GM12801 (cell line): ENCODE data around the gene GPHN.

Source experiments
- TF ChIP-seq, protein P1 (sequence below): IDR thresholded peaks from one replicate; pipeline ENCODE4 v1.5.1; 2011; ENCODE audit warnings: control low read depth; ENCODE audit not compliant: insufficient read length; ENCODE audit errors: extremely low read depth

The GPHN gene

DNA sequence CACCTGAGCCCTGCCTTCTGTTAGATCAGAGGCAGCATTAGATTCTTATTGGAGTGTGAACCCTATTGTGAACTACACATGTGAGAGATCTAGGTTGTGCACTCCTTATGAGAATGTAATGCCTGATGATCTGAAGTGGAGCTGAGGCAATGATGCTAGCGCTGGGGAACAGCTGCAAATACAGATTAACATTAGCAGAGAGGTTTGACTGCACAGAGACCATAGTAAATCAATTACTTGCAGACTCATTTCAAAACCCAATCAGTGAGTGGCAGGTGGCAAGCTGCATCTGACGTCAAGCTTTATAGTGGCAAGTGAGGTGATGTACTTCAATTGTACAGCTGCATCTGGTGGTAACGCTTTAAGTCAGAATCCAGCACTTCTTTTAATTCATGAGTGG is 141.6 kb downstream of the GPHN start:
- TF ChIP-seq, protein P1, sequence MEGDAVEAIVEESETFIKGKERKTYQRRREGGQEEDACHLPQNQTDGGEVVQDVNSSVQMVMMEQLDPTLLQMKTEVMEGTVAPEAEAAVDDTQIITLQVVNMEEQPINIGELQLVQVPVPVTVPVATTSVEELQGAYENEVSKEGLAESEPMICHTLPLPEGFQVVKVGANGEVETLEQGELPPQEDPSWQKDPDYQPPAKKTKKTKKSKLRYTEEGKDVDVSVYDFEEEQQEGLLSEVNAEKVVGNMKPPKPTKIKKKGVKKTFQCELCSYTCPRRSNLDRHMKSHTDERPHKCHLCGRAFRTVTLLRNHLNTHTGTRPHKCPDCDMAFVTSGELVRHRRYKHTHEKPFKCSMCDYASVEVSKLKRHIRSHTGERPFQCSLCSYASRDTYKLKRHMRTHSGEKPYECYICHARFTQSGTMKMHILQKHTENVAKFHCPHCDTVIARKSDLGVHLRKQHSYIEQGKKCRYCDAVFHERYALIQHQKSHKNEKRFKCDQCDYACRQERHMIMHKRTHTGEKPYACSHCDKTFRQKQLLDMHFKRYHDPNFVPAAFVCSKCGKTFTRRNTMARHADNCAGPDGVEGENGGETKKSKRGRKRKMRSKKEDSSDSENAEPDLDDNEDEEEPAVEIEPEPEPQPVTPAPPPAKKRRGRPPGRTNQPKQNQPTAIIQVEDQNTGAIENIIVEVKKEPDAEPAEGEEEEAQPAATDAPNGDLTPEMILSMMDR: no peak

- TF ChIP-seq, protein P1: no peak
Measured at GRCh38 chr14:66650491-66650911, 142.6 kb downstream of the GPHN start.

- TF ChIP-seq, protein P1: no peak
Measured at GRCh38 chr14:66651536-66652220, 143.7 kb downstream of the GPHN start.

- TF ChIP-seq, protein P1: no peak
Measured at GRCh38 chr14:66652525-66653106, 144.7 kb downstream of the GPHN start.

DNA sequence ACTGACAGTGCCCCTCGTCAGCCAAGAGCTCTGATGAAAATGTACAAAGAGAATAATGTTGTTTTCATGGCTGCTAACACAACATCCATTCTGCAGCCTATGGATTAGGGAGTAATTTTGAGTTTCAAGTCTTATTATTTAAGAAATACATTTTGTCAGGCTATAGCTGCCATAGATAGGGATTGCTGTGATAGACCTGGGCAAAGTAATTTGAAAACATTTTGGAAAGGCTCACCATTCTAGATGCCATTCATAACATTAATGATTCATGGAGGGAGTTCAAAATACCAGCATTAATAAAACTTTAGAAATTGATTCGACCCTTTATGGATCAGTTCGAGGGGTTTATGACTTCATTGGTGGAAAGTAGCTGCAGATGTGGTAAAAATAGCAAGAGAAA is 149.8 kb downstream of the GPHN start:
- TF ChIP-seq, protein P1: no peak

GRCh38 chr14:66662374-66662773 is 154.4 kb downstream of the GPHN start:
- TF ChIP-seq, protein P1: no peak

- TF ChIP-seq, protein P1: no peak
Measured at GRCh38 chr14:66677780-66678179, 169.8 kb downstream of the GPHN start.
